Caco-2 (cell line): ENCODE results near the gene SLC6A18. TPM values are rescaled to one million over a fixed set of nuclear protein-coding genes. Genes with fewer than 3 reads are reported as not detected.
"Not testable (repeated sequence)": the region's sequence is repeated elsewhere in the genome, so short reads cannot be mapped to it uniquely, and the experiment has no call there.

Source experiments
- BruUV-seq: library from RNA; stranded (reverse); fragments of 400-500 nt; replicated peaks from 2 replicates; lab custom pipeline; 2021; lab: Mats Ljungman, UMichigan
- CTCF ChIA-PET: fragments of 300-600 bp; sonication (Branson Sonifier 250); formaldehyde crosslinking; loops from one replicate; lab custom pipeline; 2022; ENCODE audit warnings: antibody characterized with exemption; lab: Charles Lee
- POLR2A ChIA-PET: fragments of 300-600 bp; sonication (Branson Sonifier 250); formaldehyde crosslinking; loops from one replicate; lab custom pipeline; 2022; ENCODE audit warnings: antibody characterized with exemption; lab: Charles Lee
- DNase-seq, 2 experiments: peaks; one replicate each; pipeline versions ENCODE4 v3.0.0 to v3.0.0-alpha.2; 2020 to 2022
- H3K27me3 ChIP-seq: replicated peaks from 2 replicates; pipeline ENCODE4 v1.6.0; 2011; ENCODE audit warnings: low read length; ENCODE audit not compliant: control insufficient read depth, insufficient read depth
- H3K36me3 ChIP-seq: 2 replicates; pipeline ENCODE4 v1.5.1; 2011; ENCODE audit warnings: low read length; ENCODE audit not compliant: control insufficient read depth, insufficient read depth
- H3K4me1 ChIP-seq: fragments of 250-450 bp; sonication (Bioruptor Pico); 2 replicates; pipeline ENCODE4 v1.5.1; 2020; ENCODE audit warnings: mild to moderate bottlenecking
- H3K4me3 ChIP-seq: 2 replicates; pipeline ENCODE4 v1.5.1; 2011; ENCODE audit warnings: low read depth, mild to moderate bottlenecking, control low read depth, low read length
- H3K9me3 ChIP-seq: fragments of 250-450 bp; sonication (Bioruptor Pico); 2 replicates; pipeline ENCODE4 v1.5.1; 2020; ENCODE audit warnings: mild to moderate bottlenecking, moderate library complexity
- H3K27ac Mint-ChIP-seq: one replicate; pipeline ENCODE4 v1.8.0; 2022; ENCODE audit warnings: mixed read lengths; ENCODE audit not compliant: unreplicated experiment
- H3K27me3 Mint-ChIP-seq: one replicate; pipeline ENCODE4 v1.8.0; 2022; ENCODE audit warnings: mixed read lengths; ENCODE audit not compliant: insufficient read depth, unreplicated experiment
- H3K36me3 Mint-ChIP-seq: one replicate; pipeline ENCODE4 v1.8.0; 2022; ENCODE audit warnings: mild to moderate bottlenecking, mixed read lengths; ENCODE audit not compliant: insufficient read depth, unreplicated experiment
- H3K4me1 Mint-ChIP-seq: one replicate; pipeline ENCODE4 v1.8.0; 2022; ENCODE audit warnings: low read depth, mixed read lengths; ENCODE audit not compliant: unreplicated experiment
- H3K4me3 Mint-ChIP-seq: one replicate; pipeline ENCODE4 v1.8.0; 2022; ENCODE audit warnings: mild to moderate bottlenecking, moderate library complexity, mixed read lengths; ENCODE audit not compliant: unreplicated experiment
- H3K9me3 Mint-ChIP-seq: one replicate; pipeline ENCODE4 v1.8.0; 2022; ENCODE audit warnings: mixed read lengths; ENCODE audit not compliant: unreplicated experiment
- CTCF ChIP-seq, 2 experiments: fragments of 200-600 bp in 1 of 2; IDR thresholded peaks; 1 replicate in 1 of 2; 2 replicates in 1 of 2; pipeline versions ENCODE4 v1.5.1 to v1.8.0; 2011 to 2022; ENCODE audit warnings: antibody characterized with exemption in 1 of 2, control low read depth in 1 of 2, inconsistent platforms in 1 of 2, low read depth in 1 of 2, low read length in 1 of 2, mild to moderate bottlenecking in 1 of 2, moderate library complexity in 1 of 2; ENCODE audit not compliant: insufficient read depth in 1 of 2, severe bottlenecking in 1 of 2, unreplicated experiment in 1 of 2
- intact Hi-C: fragments of 100-400 bp; cut with micrococcal nuclease; formaldehyde crosslinking; loops from one replicate; pipeline ENCODE4 v1.10.0; 2022; ENCODE audit not compliant: unreplicated experiment
- total RNA-seq: library from RNA; stranded (reverse); gene quantifications from 2 replicates; pipeline ENCODE4 v1.2.3, GENCODE V29; 2022

Gene SLC6A18
- total RNA-seq, 1 experiment from 2014 or later, result not detected

GRCh38 chr5:1285141-1285540 is 60.0 kb downstream of the SLC6A18 start:
- CTCF ChIA-PET, result no interaction called here
- H3K36me3 Mint-ChIP-seq, result peaks cover 8% of the 10 kb centered on the region
- intact Hi-C loops, result no loop called here

GRCh38 chr5:1285883-1286291 is 60.7 kb downstream of the SLC6A18 start:
- intact Hi-C loops, result no loop called here
- no peaks in the 10 kb centered on the region for H3K4me1 Mint-ChIP-seq
- H3K36me3 Mint-ChIP-seq, result peaks cover 8% of the 10 kb centered on the region
- ChIA-PET POLR2A (no interaction called here), CTCF (no interaction called here)
- no peak overlapping the region for H3K27ac Mint-ChIP-seq
- BruUV-seq, result no TSS peak
- DNase-seq, result no peak
- no peak overlapping the region for H3K4me3 Mint-ChIP-seq
- no peak for TF ChIP-seq CTCF (IDR thresholded peaks at IDR 0.05; ENCODE audit: insufficient read depth in 1 of 2, low read depth in 1 of 2, low read length in 1 of 2, severe bottlenecking in 1 of 2, unreplicated experiment in 1 of 2)
- no peaks in the 10 kb centered on the region for H3K27me3 Mint-ChIP-seq
- no peaks in the 10 kb centered on the region for H3K36me3 ChIP-seq
- no peaks in the 10 kb centered on the region for H3K27me3 ChIP-seq
- H3K9me3 ChIP-seq, result no peaks in the 10 kb centered on the region
- peaks cover 11% of the 10 kb centered on the region for H3K9me3 Mint-ChIP-seq
- H3K4me1 ChIP-seq, result no peaks in the 10 kb centered on the region
- no peak overlapping the region for H3K4me3 ChIP-seq

More at GRCh38 chr5:1285141-1285540, 60.0 kb downstream of the SLC6A18 start:
- POLR2A ChIA-PET, result no interaction called here
- no peak overlapping the region for H3K4me3 ChIP-seq
- BruUV-seq, result no TSS peak
- Mint-ChIP-seq H3K27ac (no peak overlapping the region), H3K4me1 (no peaks in the 10 kb centered on the region), H3K4me3 (no peak overlapping the region), H3K27me3 (no peaks in the 10 kb centered on the region), H3K9me3 (peaks cover 11% of the 10 kb centered on the region)
- H3K36me3 ChIP-seq, result no peaks in the 10 kb centered on the region
- H3K27me3 ChIP-seq, result no peaks in the 10 kb centered on the region
- H3K9me3 ChIP-seq, result no peaks in the 10 kb centered on the region
- DNase-seq, result no peak
- no peaks in the 10 kb centered on the region for H3K4me1 ChIP-seq
- TF ChIP-seq CTCF (IDR thresholded peaks at IDR 0.05; ENCODE audit: insufficient read depth in 1 of 2, low read depth in 1 of 2, low read length in 1 of 2, severe bottlenecking in 1 of 2, unreplicated experiment in 1 of 2), result no peak

- H3K4me3 ChIP-seq, result no peak overlapping the region
- H3K9me3 ChIP-seq, result no peaks in the 10 kb centered on the region
- no peak overlapping the region for H3K27ac Mint-ChIP-seq
- ChIA-PET CTCF (no interaction called here), POLR2A (no interaction called here)
- BruUV-seq, result no TSS peak
- H3K27me3 ChIP-seq, result no peaks in the 10 kb centered on the region
- H3K4me1 ChIP-seq, result no peaks in the 10 kb centered on the region
- no peaks in the 10 kb centered on the region for H3K4me1 Mint-ChIP-seq
- H3K36me3 ChIP-seq, result no peaks in the 10 kb centered on the region
- no peak for TF ChIP-seq CTCF (IDR thresholded peaks at IDR 0.05; ENCODE audit: insufficient read depth in 1 of 2, low read depth in 1 of 2, low read length in 1 of 2, severe bottlenecking in 1 of 2, unreplicated experiment in 1 of 2)
- H3K9me3 Mint-ChIP-seq, result peaks cover 11% of the 10 kb centered on the region
- no peak overlapping the region for H3K4me3 Mint-ChIP-seq
- DNase-seq, result no peak
- no peaks in the 10 kb centered on the region for H3K27me3 Mint-ChIP-seq
- intact Hi-C loops, result no loop called here
- H3K36me3 Mint-ChIP-seq, result peaks cover 8% of the 10 kb centered on the region
These were observed 63.5 kb downstream of the SLC6A18 start for GRCh38 chr5:1288439-1289335.

GRCh38 chr5:1289559-1289958 is 64.4 kb downstream of the SLC6A18 start:
- H3K27me3 Mint-ChIP-seq, H3K4me3 ChIP-seq, H3K4me1 Mint-ChIP-seq, BruUV-seq, H3K27ac Mint-ChIP-seq, H3K36me3 Mint-ChIP-seq, H3K4me3 Mint-ChIP-seq, intact Hi-C loops, POLR2A ChIA-PET, H3K4me1 ChIP-seq, CTCF ChIA-PET, H3K27me3 ChIP-seq, H3K36me3 ChIP-seq, H3K9me3 ChIP-seq, DNase-seq: not testable (repeated sequence)
- peaks cover 11% of the 10 kb centered on the region for H3K9me3 Mint-ChIP-seq

GRCh38 chr5:1290956-1291355 is 65.8 kb downstream of the SLC6A18 start:
- H3K27me3 ChIP-seq, DNase-seq, H3K36me3 Mint-ChIP-seq: not testable (repeated sequence)

More at GRCh38 chr5:1290956-1291355, 65.8 kb downstream of the SLC6A18 start:
- H3K4me3 ChIP-seq, H3K36me3 ChIP-seq, H3K4me1 Mint-ChIP-seq, H3K4me1 ChIP-seq, BruUV-seq, intact Hi-C loops, H3K27me3 Mint-ChIP-seq, CTCF ChIA-PET, H3K9me3 ChIP-seq, H3K27ac Mint-ChIP-seq, POLR2A ChIA-PET, H3K4me3 Mint-ChIP-seq: not testable (repeated sequence)
- H3K9me3 Mint-ChIP-seq, result peaks cover 11% of the 10 kb centered on the region
